Activated naive CD4-positive, alpha-beta T cell treated with anti-CD3 and anti-CD28 coated beads for 36 hours (primary cell): ENCODE measurements around the gene LUC7L3. TPM values are rescaled to one million over a fixed set of nuclear protein-coding genes. Genes with fewer than 3 reads are reported as not detected.

ENCODE experiments used
- CTCF ChIA-PET: fragments of 350-600 bp; sonication (Branson Sonifier 250); formaldehyde crosslinking; loops from one replicate; lab custom pipeline; 2021; ENCODE audit warnings: antibody characterized with exemption; lab: Charles Lee
- DNase-seq: peaks from one replicate; pipeline ENCODE4 v3.0.0-alpha.2; 2020
- H3K27ac Mint-ChIP-seq: one replicate; pipeline ENCODE4 v1.8.0; 2021; ENCODE audit warnings: mild to moderate bottlenecking, mixed read lengths
- H3K27me3 Mint-ChIP-seq: one replicate; pipeline ENCODE4 v1.8.0; 2021; ENCODE audit warnings: low read depth, mixed read lengths
- H3K36me3 Mint-ChIP-seq: one replicate; pipeline ENCODE4 v1.8.0; 2021; ENCODE audit warnings: low read depth, mixed read lengths
- H3K4me1 Mint-ChIP-seq: one replicate; pipeline ENCODE4 v1.8.0; 2021; ENCODE audit warnings: low read depth, mixed read lengths
- H3K4me3 Mint-ChIP-seq: one replicate; pipeline ENCODE4 v1.8.0; 2021; ENCODE audit warnings: mild to moderate bottlenecking, moderate library complexity, mixed read lengths
- H3K9me3 Mint-ChIP-seq: one replicate; pipeline ENCODE4 v1.8.0; 2021; ENCODE audit warnings: mixed read lengths
- intact Hi-C: fragments of 100-400 bp; cut with micrococcal nuclease; formaldehyde crosslinking; loops from one replicate; pipeline ENCODE4 v1.15.1; 2023
- total RNA-seq, 2 experiments: library from RNA; stranded (reverse); gene quantifications; one replicate each; pipeline ENCODE4 v1.2.3, GENCODE V29; 2021

LUC7L3 gene
- total RNA-seq, 2 experiments from 2014 or later = 120 to 136 TPM

- H3K9me3 Mint-ChIP-seq = no peaks in the 10 kb centered on the region
- H3K4me3 Mint-ChIP-seq = no peak overlapping the region
- no peaks in the 10 kb centered on the region for H3K27me3 Mint-ChIP-seq
- intact Hi-C loops = no loop called here
- H3K27ac Mint-ChIP-seq = no peak overlapping the region
- CTCF ChIA-PET = no interaction called here
- peaks cover under 1% of the 10 kb centered on the region for H3K36me3 Mint-ChIP-seq
- H3K4me1 Mint-ChIP-seq = no peaks in the 10 kb centered on the region
- DNase-seq = no peak
Observed at GRCh38 chr17:50688245-50688644, 31.2 kb upstream of the LUC7L3 start.

GRCh38 chr17:50689251-50689650 is 30.2 kb upstream of the LUC7L3 start:
- no peak overlapping the region for H3K4me3 Mint-ChIP-seq
- H3K36me3 Mint-ChIP-seq = peaks cover 3% of the 10 kb centered on the region
- intact Hi-C loops = no loop called here
- H3K9me3 Mint-ChIP-seq = no peaks in the 10 kb centered on the region
- no peak for DNase-seq
- no peaks in the 10 kb centered on the region for H3K27me3 Mint-ChIP-seq
- no peaks in the 10 kb centered on the region for H3K4me1 Mint-ChIP-seq
- H3K27ac Mint-ChIP-seq = no peak overlapping the region
- CTCF ChIA-PET = interaction anchor here (0.6 kb wide), 1 partner anchor 12 kb away, joined by 4 read pairs; no protein-coding TSS in a partner anchor

GRCh38 chr17:50689956-50690886 is 29.2 kb upstream of the LUC7L3 start:
- no peaks in the 10 kb centered on the region for H3K9me3 Mint-ChIP-seq
- H3K27ac Mint-ChIP-seq = no peak overlapping the region
- no peaks in the 10 kb centered on the region for H3K4me1 Mint-ChIP-seq
- peaks cover 6% of the 10 kb centered on the region for H3K36me3 Mint-ChIP-seq
- intact Hi-C loops = no loop called here
- no peak for DNase-seq
- CTCF ChIA-PET = no interaction called here
- H3K27me3 Mint-ChIP-seq = no peaks in the 10 kb centered on the region
- H3K4me3 Mint-ChIP-seq = no peak overlapping the region

- no peaks in the 10 kb centered on the region for H3K27me3 Mint-ChIP-seq
- H3K36me3 Mint-ChIP-seq = peaks cover 11% of the 10 kb centered on the region
- intact Hi-C loops = no loop called here
- CTCF ChIA-PET = interaction anchor here (1.1 kb wide), 2 partner anchors 11 to 64 kb away, joined by 3 read pairs; no protein-coding TSS in a partner anchor
- no peak for DNase-seq
- no peak overlapping the region for H3K4me3 Mint-ChIP-seq
- peaks cover 4% of the 10 kb centered on the region for H3K4me1 Mint-ChIP-seq
- H3K27ac Mint-ChIP-seq = no peak overlapping the region
- no peaks in the 10 kb centered on the region for H3K9me3 Mint-ChIP-seq
Observed at GRCh38 chr17:50690887-50691549, 28.4 kb upstream of the LUC7L3 start.

- Mint-ChIP-seq H3K4me1 (peaks cover 5% of the 10 kb centered on the region), H3K9me3 (no peaks in the 10 kb centered on the region), H3K36me3 (peaks cover 12% of the 10 kb centered on the region), H3K27ac (no peak overlapping the region), H3K4me3 (no peak overlapping the region), H3K27me3 (no peaks in the 10 kb centered on the region)
- no peak for DNase-seq
- intact Hi-C loops = no loop called here
- CTCF ChIA-PET = interaction anchor here (1.1 kb wide), 2 partner anchors 10 to 65 kb away, joined by 3 read pairs; no protein-coding TSS in a partner anchor
Observed at GRCh38 chr17:50691550-50692447, 27.6 kb upstream of the LUC7L3 start.

- Mint-ChIP-seq H3K4me1 (peaks cover 6% of the 10 kb centered on the region), H3K9me3 (no peaks in the 10 kb centered on the region), H3K27me3 (no peaks in the 10 kb centered on the region), H3K36me3 (peaks cover 16% of the 10 kb centered on the region), H3K27ac (no peak overlapping the region), H3K4me3 (no peak overlapping the region)
- CTCF ChIA-PET = interaction anchor here (1.1 kb wide), 1 partner anchor 10 kb away, joined by 3 read pairs; no protein-coding TSS in a partner anchor
- no peak for DNase-seq
- intact Hi-C loops = no loop called here
Observed at GRCh38 chr17:50692448-50693035, 26.9 kb upstream of the LUC7L3 start.

- no peak for DNase-seq
- intact Hi-C loops = no loop called here
- H3K27me3 Mint-ChIP-seq = no peaks in the 10 kb centered on the region
- H3K4me1 Mint-ChIP-seq = peaks cover 6% of the 10 kb centered on the region
- CTCF ChIA-PET = interaction anchor here (0.6 kb wide), 1 partner anchor 48 kb away, joined by 5 read pairs; no protein-coding TSS in a partner anchor
- peaks cover 16% of the 10 kb centered on the region for H3K36me3 Mint-ChIP-seq
- H3K27ac Mint-ChIP-seq = no peak overlapping the region
- no peaks in the 10 kb centered on the region for H3K9me3 Mint-ChIP-seq
- H3K4me3 Mint-ChIP-seq = no peak overlapping the region
Observed at GRCh38 chr17:50693036-50693682, 26.2 kb upstream of the LUC7L3 start.

GRCh38 chr17:50696365-50696879 is 23.0 kb upstream of the LUC7L3 start:
- H3K4me1 Mint-ChIP-seq = peaks cover 17% of the 10 kb centered on the region
- H3K27me3 Mint-ChIP-seq = no peaks in the 10 kb centered on the region
- CTCF ChIA-PET = interaction anchor here (0.7 to 5.2 kb wide), 3 partner anchors 46 to 73 kb away, joined by 3 to 50 read pairs (median 6); no protein-coding TSS in a partner anchor
- peaks cover 30% of the 10 kb centered on the region for H3K36me3 Mint-ChIP-seq
- H3K27ac Mint-ChIP-seq = no peak overlapping the region
- intact Hi-C loops = no loop called here
- no peaks in the 10 kb centered on the region for H3K9me3 Mint-ChIP-seq
- no peak overlapping the region for H3K4me3 Mint-ChIP-seq
- no peak for DNase-seq

- CTCF ChIA-PET = interaction anchor here (0.6 to 5.2 kb wide), 4 partner anchors 18 to 74 kb away, joined by 3 to 50 read pairs (median 4); no protein-coding TSS in a partner anchor
- peaks cover 30% of the 10 kb centered on the region for H3K36me3 Mint-ChIP-seq
- no peak overlapping the region for H3K27ac Mint-ChIP-seq
- intact Hi-C loops = no loop called here
- H3K27me3 Mint-ChIP-seq = no peaks in the 10 kb centered on the region
- no peaks in the 10 kb centered on the region for H3K9me3 Mint-ChIP-seq
- H3K4me3 Mint-ChIP-seq = no peak overlapping the region
- H3K4me1 Mint-ChIP-seq = peaks cover 24% of the 10 kb centered on the region
- no peak for DNase-seq
Observed at GRCh38 chr17:50697062-50697461, 22.3 kb upstream of the LUC7L3 start.

GRCh38 chr17:50697663-50698272 is 21.6 kb upstream of the LUC7L3 start:
- H3K9me3 Mint-ChIP-seq = no peaks in the 10 kb centered on the region

More at GRCh38 chr17:50697663-50698272, 21.6 kb upstream of the LUC7L3 start:
- no peak for DNase-seq
- Mint-ChIP-seq H3K36me3 (peaks cover 30% of the 10 kb centered on the region), H3K27me3 (no peaks in the 10 kb centered on the region), H3K27ac (no peak overlapping the region), H3K4me3 (no peak overlapping the region), H3K4me1 (peaks cover 27% of the 10 kb centered on the region)
- intact Hi-C loops = no loop called here
- CTCF ChIA-PET = interaction anchor here (0.9 to 5.2 kb wide), 3 partner anchors 16 to 75 kb away, joined by 3 to 50 read pairs (median 6); no protein-coding TSS in a partner anchor
